ENCODE results near the gene GPC5.

- TF ChIP-seq CTCF (IDR thresholded peaks at IDR 0.05 in 8 of 11, conservative IDR thresholded peaks at IDR 0.05 in 3 of 11) (no peak), POLR2A (IDR thresholded peaks at IDR 0.05) (no peak), POLR2AphosphoS5 (IDR thresholded peaks at IDR 0.05) (no peak)
Observed at GRCh38 chr13:92621985-92622384, 1223.6 kb downstream of the GPC5 start.

Data from spleen (tissue), 7 donors.